DMS53 (cell line): ENCODE measurements around the gene AGK.
"Not testable (repeated sequence)": the region's sequence is repeated elsewhere in the genome, so short reads cannot be mapped to it uniquely, and the experiment has no call there.

Experiments used
- DNase-seq: peaks from one replicate; lab custom pipeline; 2025; lab: John Stamatoyannopoulos, UW

The AGK gene

GRCh38 chr7:141551782-141552181, 572 bp downstream of the AGK start:
- no peak for DNase-seq

GRCh38 chr7:141557360-141557759, 6.2 kb downstream of the AGK start:
- no peak for DNase-seq

- DNase-seq, result not testable (repeated sequence)
These were observed 6.8 kb downstream of the AGK start for GRCh38 chr7:141557831-141558531.

GRCh38 chr7:141558544-141559183, 7.5 kb downstream of the AGK start:
- peak; percentile 24 for DNase-seq

GRCh38 chr7:141559961-141560360, 8.8 kb downstream of the AGK start:
- DNase-seq, result no peak

GRCh38 chr7:141562036-141562435, 10.8 kb downstream of the AGK start:
- DNase-seq, result no peak

- no peak for DNase-seq
These were observed 11.3 kb downstream of the AGK start for GRCh38 chr7:141562543-141562942.

- no peak for DNase-seq
These were observed 11.8 kb downstream of the AGK start for GRCh38 chr7:141562972-141563371.

GRCh38 chr7:141563956-141564623, 12.9 kb downstream of the AGK start:
- peak; percentile 12 for DNase-seq

- DNase-seq, result no peak
These were observed 16.2 kb downstream of the AGK start for GRCh38 chr7:141567432-141567831.

GRCh38 chr7:141568227-141568626, 17.0 kb downstream of the AGK start:
- DNase-seq, result no peak

GRCh38 chr7:141571059-141571458, 19.8 kb downstream of the AGK start:
- DNase-seq, result no peak

GRCh38 chr7:141572175-141572574, 21.0 kb downstream of the AGK start:
- DNase-seq, result no peak

GRCh38 chr7:141573511-141573910, 22.3 kb downstream of the AGK start:
- DNase-seq, result no peak

GRCh38 chr7:141575164-141575563, 24.0 kb downstream of the AGK start:
- DNase-seq, result no peak

- DNase-seq, result no peak
These were observed 24.6 kb downstream of the AGK start for GRCh38 chr7:141575654-141576448.

GRCh38 chr7:141577043-141577839, 26.0 kb downstream of the AGK start:
- DNase-seq, result no peak

GRCh38 chr7:141579953-141580352, 28.7 kb downstream of the AGK start:
- not testable (repeated sequence) for DNase-seq

GRCh38 chr7:141582063-141582462, 30.9 kb downstream of the AGK start:
- DNase-seq, result not testable (repeated sequence)

GRCh38 chr7:141584935-141585334, 33.7 kb downstream of the AGK start:
- DNase-seq, result no peak
